22Rv1 (cell line): ENCODE measurements around the gene ANO9.

Experiments
- CTCF ChIP-seq: fragments of 450-650 bp; IDR thresholded peaks from 2 replicates; pipeline ENCODE4 v1.5.1; 2017; ENCODE audit warnings: mild to moderate bottlenecking
- ZFX ChIP-seq: fragments of 450-650 bp; IDR thresholded peaks from 2 replicates; pipeline ENCODE4 v1.6.1; 2017; ENCODE audit warnings: antibody characterized with exemption, borderline replicate concordance

GRCh38 chr11:415640-416041 lies 26.2 kb downstream of the ANO9 start:
- no peak for TF ChIP-seq CTCF
- no peak for TF ChIP-seq ZFX
